ENCODE results near the gene PDC. TPM values are rescaled to one million over a fixed set of nuclear protein-coding genes. Genes with fewer than 3 reads are reported as not detected.

PDC gene
- total RNA-seq, 1 experiment from 2014 or later: not detected

GRCh38 chr1:186476264-186477040, 15.5 kb upstream of the PDC start:
- Histone ChIP-seq H3K27me3 (ENCODE audit: control insufficient read depth, insufficient read depth, low read length) (no peaks in the 10 kb centered on the region), H3K36me3 (ENCODE audit: control insufficient read depth, insufficient read depth, low read length) (no peaks in the 10 kb centered on the region), H3K9me3 (ENCODE audit: control insufficient read depth, insufficient read depth, low read depth, low read length) (no peaks in the 10 kb centered on the region), H3K27ac (ENCODE audit: low read length) (no peak overlapping the region), H3K4me3 (ENCODE audit: low read depth in 2 of 2, low read length in 2 of 2) (no peak overlapping the region), H3K4me1 (ENCODE audit: control insufficient read depth, insufficient read depth, low read length) (no peaks in the 10 kb centered on the region)
- ATAC-seq (no peak), DNase-seq (ENCODE audit: low read depth, low spot score) (no peak)
- in situ Hi-C loops (cut with HindIII; ENCODE audit: low pct_unique_long_range_greater_than_20kb, low sequenced_read_pairs): no loop called here
- ChIA-PET CTCF (interaction anchor here (0.6 kb wide), 1 partner anchor 244 kb away, joined by 3 read pairs; no protein-coding TSS in a partner anchor), POLR2A (no interaction called here)
- no peak for TF ChIP-seq TCF7L2 (IDR thresholded peaks at IDR 0.05; ENCODE audit: low read depth, low read length)
- no peak for TF ChIP-seq REST (IDR thresholded peaks at IDR 0.05; ENCODE audit: insufficient read depth in 1 of 2, low read depth in 2 of 2, low read length in 1 of 2)
- TF ChIP-seq CTCF (IDR thresholded peaks at IDR 0.05): no peak
- TF ChIP-seq SIN3A (IDR thresholded peaks at IDR 0.05; ENCODE audit: borderline replicate concordance, insufficient read depth, low read depth, low read length): no peak
- no peak for TF ChIP-seq POLR2AphosphoS5 (IDR thresholded peaks at IDR 0.05; ENCODE audit: low read depth, low read length)
- no TSS peak for BruUV-seq (replicated peaks)
- intact Hi-C loops (cut with micrococcal nuclease; ENCODE audit: unreplicated experiment): no loop called here

- TF ChIP-seq REST (IDR thresholded peaks at IDR 0.05; ENCODE audit: insufficient read depth in 1 of 2, low read depth in 2 of 2, low read length in 1 of 2) (no peak), POLR2AphosphoS5 (IDR thresholded peaks at IDR 0.05; ENCODE audit: low read depth, low read length) (no peak), TCF7L2 (IDR thresholded peaks at IDR 0.05; ENCODE audit: low read depth, low read length) (no peak)
- no peaks in the 10 kb centered on the region for H3K36me3 ChIP-seq (ENCODE audit: control insufficient read depth, insufficient read depth, low read length)
- in situ Hi-C loops (cut with HindIII; ENCODE audit: low pct_unique_long_range_greater_than_20kb, low sequenced_read_pairs) (no loop called here), intact Hi-C loops (cut with micrococcal nuclease; ENCODE audit: unreplicated experiment) (no loop called here)
- CTCF ChIA-PET: no interaction called here
- no peak overlapping the region for H3K27ac ChIP-seq (ENCODE audit: low read length)
- POLR2A ChIA-PET: no interaction called here
- no TSS peak for BruUV-seq (replicated peaks)
- no peak for ATAC-seq
- no peak overlapping the region for H3K4me3 ChIP-seq (ENCODE audit: low read depth in 2 of 2, low read length in 2 of 2)
- no peaks in the 10 kb centered on the region for H3K27me3 ChIP-seq (ENCODE audit: control insufficient read depth, insufficient read depth, low read length)
- DNase-seq (ENCODE audit: low read depth, low spot score): no peak
- H3K4me1 ChIP-seq (ENCODE audit: control insufficient read depth, insufficient read depth, low read length): no peaks in the 10 kb centered on the region
- no peaks in the 10 kb centered on the region for H3K9me3 ChIP-seq (ENCODE audit: control insufficient read depth, insufficient read depth, low read depth, low read length)
Observed at GRCh38 chr1:186474208-186474607, 13.3 kb upstream of the PDC start.

All from Panc1 (cell line).